Measurements from ENCODE around the gene RND3.

The RND3 gene

GRCh38 chr2:150445398-150445797, 42.1 kb downstream of the RND3 start:
- no peak for DNase-seq (ENCODE audit: extremely low read depth in 1 of 2, low read depth in 1 of 2)

DNA sequence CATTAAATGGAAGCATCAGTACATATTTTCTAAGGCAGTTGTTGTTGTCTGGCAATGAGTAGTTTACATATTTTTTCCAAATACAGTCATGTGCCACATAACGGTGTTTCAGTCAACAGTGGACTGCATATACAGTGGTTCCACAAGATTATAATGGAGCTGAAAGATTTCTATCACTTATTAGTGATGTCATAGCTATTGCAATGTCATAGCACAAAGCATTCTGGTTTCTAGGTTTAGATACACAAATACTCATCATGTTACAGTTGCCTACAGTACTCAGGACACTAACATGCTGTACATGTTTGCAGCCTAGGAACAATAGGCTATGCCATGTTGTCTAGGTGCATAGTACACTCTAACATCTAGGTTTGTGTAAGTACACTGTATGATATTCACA, 45.0 kb downstream of the RND3 start:
- no peak for DNase-seq (ENCODE audit: extremely low read depth in 1 of 2, low read depth in 1 of 2)

GRCh38 chr2:150441784-150442183, 45.7 kb downstream of the RND3 start:
- no peak for DNase-seq (ENCODE audit: extremely low read depth in 1 of 2, low read depth in 1 of 2)

DNA sequence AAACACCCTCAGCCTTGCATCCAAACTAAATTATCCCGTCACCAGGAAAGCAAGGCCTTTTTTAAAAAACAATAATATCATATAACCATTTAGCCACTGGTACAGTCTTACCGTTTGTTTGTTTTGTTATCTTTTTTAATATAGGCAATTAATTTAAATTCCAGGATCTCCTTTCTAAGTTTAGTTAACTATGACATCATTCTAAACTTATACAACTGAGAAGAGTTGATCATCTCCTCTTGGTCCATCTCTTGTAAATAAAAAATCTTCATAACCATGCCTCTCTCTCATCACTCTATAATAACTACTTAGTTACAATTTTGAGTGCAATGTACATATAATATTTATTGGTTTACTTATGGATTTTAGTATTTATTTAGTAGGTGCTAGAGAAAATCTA, 46.2 kb downstream of the RND3 start:
- no peak for DNase-seq (ENCODE audit: extremely low read depth in 1 of 2, low read depth in 1 of 2)

- no peak for DNase-seq (ENCODE audit: extremely low read depth in 1 of 2, low read depth in 1 of 2)
Measured at GRCh38 chr2:150438654-150439053, 48.8 kb downstream of the RND3 start.

- DNase-seq (ENCODE audit: extremely low read depth in 1 of 2, low read depth in 1 of 2), result no peak
Measured at GRCh38 chr2:150438041-150438440, 49.4 kb downstream of the RND3 start.

DNA sequence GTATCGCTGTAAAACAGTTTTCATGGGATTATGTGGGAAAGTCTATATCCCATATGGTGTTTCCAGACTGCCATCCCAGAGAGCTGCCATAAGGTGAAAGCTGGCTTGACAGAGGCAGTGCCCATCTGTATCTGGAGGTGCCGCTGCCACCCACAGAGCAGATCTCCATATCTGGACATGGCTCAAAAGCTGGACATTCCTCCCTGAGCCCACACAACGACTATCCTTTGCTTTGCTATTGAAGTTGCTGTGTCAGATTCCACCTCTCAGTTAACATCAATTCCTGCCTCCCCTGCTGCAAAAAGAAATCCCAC, 55.2 kb downstream of the RND3 start:
- no peak for DNase-seq (ENCODE audit: extremely low read depth in 1 of 2, low read depth in 1 of 2)

DNA sequence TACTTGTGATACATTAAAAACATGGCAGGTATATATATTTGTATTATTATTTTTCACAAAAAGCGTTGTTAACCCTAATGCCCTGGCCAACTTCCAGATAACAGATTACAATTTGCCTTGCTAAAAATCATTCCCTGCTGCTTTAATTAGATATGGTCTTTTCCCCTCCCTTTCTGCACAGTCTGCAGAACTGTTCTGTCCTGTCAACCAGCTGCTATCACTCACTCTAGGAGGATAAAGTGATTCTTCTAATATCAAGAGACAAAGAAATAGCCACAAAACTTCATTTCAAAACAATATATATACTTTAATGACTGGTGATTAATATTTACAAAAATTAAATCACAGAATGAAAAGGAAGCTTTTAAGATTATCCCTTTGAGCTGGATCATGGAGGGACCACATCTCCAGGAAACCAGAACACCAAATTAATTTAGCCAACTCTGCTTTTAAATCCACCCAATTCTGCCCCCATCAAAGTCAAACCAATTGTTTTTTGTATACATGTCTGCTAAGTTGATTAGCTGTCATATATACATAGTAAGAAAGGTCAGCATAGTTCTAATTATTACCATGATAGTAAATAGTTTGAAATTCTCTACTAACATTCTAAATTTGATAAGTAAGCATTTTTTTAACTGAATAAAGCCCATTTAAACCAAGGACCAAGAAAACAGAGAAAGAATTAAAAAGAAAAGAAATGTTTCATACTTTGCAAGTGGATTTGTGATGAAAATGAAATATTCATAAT, 55.7 kb downstream of the RND3 start:
- DNase-seq (ENCODE audit: extremely low read depth in 1 of 2, low read depth in 1 of 2), result no peak

DNA sequence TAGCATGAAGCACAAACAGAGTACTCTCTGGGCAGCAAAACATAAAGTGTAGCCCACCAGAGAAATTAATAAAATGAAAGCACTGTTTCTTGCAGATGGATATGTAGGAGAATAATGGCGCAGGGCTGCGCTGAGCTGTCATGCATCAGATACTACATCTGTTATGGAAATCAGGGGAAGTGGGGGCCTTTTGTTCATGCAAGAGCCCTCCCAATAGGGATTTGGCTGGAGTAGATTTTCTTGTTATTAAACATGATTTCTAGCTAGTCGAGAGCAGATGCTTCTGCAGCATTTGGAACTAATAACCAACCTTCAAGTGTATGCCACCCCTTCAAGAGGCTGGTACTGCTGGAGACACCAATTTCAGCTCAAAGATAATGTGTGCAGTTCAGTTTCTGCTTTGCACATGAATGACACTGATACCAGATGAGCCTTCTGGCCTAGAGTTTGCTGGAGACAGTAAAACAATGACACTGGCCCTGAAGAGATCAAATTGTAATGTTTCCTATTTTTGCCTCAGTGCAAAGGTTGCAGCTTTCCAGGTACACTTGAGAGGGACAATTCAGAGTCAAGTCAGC, 58.0 kb downstream of the RND3 start:
- no peak for DNase-seq (ENCODE audit: extremely low read depth in 1 of 2, low read depth in 1 of 2)

DNA sequence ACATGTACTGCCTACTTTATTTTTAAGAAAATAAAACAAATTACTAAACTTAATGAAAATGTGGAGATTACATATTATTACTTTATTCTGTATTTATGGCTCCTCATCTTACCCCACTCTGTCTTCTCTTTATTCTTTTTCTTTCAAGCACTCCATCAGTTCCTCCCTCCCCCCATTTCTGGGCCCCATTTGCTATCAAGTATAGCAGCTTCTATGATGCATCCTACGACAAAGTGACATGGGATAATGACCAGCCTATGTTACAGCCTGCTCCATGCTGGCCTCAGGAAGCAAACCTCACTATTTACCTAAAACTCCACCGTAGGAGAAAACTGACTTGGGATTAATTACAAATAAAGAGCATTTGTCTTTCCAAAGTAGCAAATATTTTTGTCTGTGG, 58.8 kb downstream of the RND3 start:
- no peak for DNase-seq (ENCODE audit: extremely low read depth in 1 of 2, low read depth in 1 of 2)

DNA sequence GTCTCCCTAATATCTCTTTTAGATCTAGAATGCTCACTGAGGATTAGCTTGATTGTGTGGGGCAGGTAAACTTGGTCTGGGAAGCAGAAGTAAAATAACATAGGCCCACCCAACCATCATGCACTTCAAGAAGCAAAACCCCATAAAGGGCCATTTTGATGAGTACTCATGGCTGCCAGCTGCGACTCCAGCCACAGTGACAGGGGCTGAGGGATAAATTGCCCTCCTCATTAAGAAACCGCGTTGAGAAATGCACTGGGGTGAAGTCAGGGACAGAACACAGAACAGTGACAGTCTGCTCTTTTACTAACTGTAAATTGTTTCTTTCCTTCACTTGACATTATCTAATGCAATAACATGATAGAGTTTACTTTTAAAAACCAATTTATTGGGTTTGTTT, 60.2 kb downstream of the RND3 start:
- no peak for DNase-seq (ENCODE audit: extremely low read depth in 1 of 2, low read depth in 1 of 2)

DNA sequence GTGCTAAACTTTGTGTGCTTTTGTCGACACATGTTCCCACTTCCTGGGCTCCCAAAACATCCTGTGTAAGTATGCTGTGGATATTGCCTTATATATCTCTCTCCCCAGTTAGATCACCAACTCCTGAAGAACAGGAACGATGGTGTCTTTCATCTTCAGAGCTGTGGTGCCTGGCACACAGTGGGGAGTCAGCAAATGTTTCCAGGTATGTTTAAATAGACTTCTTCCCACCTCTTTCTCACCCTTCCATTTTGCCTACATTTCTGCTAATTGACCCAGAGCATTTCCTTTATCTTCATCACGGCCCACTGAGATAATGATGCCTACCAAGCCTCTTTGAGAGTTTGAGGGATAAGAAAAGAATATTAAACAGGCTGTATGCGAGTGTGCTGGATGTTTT, 60.7 kb downstream of the RND3 start:
- no peak for DNase-seq (ENCODE audit: extremely low read depth in 1 of 2, low read depth in 1 of 2)

DNA sequence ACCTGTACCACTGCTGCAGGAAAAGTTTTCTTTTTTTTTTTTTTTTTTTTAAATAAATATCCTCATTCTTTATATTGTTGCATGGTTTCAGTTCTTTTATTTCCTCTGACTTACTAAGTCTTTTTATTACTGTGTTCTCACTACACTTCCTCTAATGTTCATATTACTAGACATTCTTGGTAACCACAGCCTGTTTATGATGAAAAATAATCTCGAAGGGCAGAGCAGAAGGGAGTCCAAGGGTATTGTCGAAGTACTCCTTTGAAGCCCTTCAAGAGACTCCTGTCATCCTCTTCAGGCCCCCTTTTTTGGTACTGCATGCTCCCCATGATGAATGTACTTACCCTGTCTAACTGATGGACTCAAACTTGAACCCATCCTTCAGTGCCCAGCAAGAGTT, 61.2 kb downstream of the RND3 start:
- no peak for DNase-seq (ENCODE audit: extremely low read depth in 1 of 2, low read depth in 1 of 2)

GRCh38 chr2:150425121-150425955, 62.1 kb downstream of the RND3 start:
- DNase-seq (ENCODE audit: extremely low read depth in 1 of 2, low read depth in 1 of 2), result no peak

GRCh38 chr2:150424406-150424805, 63.1 kb downstream of the RND3 start:
- no peak for DNase-seq (ENCODE audit: extremely low read depth in 1 of 2, low read depth in 1 of 2)

DNA sequence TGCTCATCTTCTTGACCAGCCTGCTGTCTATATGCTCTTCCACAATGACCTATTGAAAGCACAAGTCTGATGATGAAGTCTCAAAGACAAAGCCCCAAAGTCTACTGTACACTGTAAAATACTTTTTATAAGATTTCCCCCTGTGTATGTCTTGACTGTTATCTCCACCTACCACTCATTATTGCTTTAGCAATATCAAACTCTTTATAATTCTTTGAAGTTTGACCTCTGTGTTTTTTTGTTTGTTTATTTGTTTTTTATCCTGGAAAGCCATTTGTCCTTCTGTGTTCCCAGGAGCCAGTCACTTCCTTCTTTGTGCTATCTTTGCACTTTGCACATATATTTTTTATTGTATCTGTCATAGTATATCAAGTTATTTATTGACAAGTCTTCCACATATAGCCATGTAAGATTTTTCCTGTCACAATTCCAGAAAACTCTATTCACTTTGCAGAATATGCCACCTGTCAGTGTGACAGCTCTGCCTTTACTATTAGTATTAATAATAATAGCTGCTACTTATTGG, 66.3 kb downstream of the RND3 start:
- no peak for DNase-seq (ENCODE audit: extremely low read depth in 1 of 2, low read depth in 1 of 2)

DNA sequence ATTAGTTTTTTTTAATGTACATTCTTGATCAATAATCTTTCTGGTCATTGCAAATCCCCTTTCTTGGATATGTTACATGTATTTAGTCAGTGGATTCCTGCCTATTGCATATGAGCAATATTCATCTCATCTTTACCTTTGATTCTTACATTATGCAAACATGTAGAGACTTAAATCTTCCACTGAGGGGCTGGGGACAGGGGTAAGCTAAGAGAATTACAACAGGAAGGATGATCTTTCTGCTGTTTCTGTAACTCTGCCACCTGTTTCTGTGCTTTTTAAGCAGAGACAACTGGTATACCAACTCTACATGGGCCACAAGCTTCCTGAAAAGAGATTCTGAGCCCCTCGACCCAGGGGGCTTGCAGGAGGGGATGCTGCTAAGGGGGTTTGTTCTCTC, 68.6 kb downstream of the RND3 start:
- no peak for DNase-seq (ENCODE audit: extremely low read depth in 1 of 2, low read depth in 1 of 2)
